COLO829 (cell line): ENCODE data around the gene CRYGC.
"Not testable (repeated sequence)": the region's sequence is repeated elsewhere in the genome, so short reads cannot be mapped to it uniquely, and the experiment has no call there.

Source experiments
- DNase-seq: peaks from one replicate; pipeline ENCODE4 v3.0.0; 2012; ENCODE audit warnings: low spot score

The CRYGC gene

DNA sequence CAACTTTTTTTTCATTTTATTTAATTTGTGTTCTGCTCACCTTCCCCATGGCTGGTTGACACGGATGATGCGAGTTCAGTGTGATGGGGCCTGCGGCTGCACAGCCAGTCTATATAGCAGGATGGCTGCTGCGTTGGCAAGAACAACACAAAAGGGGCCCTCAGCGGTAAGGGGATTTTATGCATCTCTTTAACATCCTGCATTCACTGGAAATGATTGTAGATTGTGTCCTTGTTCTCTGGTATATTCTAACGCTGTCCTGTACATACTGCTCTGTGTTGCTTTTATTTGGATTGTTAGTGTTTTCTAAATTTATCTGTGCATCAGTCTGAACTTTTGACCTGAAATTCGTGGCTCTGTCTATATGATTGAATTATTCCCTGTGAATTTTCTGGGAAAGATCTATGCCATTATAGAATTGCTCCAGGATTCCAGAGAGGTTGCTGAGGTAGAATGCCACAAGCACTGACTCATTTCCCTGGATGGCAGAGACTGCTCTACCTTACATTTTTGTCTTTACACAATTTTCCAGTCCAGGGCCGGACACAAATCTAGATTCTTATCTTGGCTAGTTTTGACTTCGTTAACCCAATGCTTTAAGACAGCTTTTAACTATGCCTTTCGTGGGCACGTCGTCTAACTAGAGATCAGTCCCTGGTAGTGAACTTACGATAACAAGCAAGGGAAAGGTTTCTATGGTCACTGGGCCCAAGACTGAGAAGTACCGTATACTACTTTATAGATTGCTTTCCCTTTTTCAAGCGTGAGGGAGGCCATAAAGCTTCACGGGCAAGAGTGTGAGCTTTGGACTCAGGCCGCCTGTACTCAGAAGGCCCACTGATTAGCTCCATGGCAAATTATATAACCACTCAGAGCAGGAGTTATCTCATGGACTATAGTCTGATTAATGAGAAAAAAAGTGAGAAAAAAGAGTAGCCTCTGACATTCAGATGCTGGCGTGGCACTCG lies at the start of gene CRYGC:
Gene CRYGC, minus strand, starts transcription at position 85 of the 968 bp plus-strand sequence. Its CDS starts 36 bp downstream, at position 49.
- DNase-seq, result no peak

DNA sequence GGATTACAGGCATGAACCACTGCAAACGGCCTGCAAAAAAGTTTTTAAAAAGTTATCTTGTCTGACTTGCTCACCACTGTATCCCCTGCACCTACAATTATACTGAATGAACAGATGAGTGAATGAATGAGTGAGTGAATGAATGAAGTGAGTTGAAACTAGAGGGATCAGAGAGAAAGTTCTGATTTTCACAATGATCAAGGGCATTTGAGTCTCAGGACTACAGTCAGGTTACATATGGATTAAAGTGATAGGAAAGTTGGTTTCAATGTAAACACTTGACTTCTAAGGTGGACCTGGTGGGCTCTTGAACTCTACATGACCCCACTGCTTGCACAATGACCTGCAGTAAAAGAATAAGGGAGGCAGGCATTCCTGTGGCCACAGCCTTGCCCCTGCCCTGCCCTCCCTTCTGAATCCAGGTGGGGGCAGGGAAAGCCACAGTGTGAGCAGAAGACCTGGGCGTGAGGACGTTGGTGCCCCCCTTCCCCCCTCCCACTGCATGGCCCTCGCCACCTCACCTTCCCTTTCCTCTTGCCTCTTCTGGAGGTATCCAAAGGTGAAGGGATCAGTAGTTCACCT lies 49.5 kb upstream of the CRYGC start:
- no peak for DNase-seq

DNA sequence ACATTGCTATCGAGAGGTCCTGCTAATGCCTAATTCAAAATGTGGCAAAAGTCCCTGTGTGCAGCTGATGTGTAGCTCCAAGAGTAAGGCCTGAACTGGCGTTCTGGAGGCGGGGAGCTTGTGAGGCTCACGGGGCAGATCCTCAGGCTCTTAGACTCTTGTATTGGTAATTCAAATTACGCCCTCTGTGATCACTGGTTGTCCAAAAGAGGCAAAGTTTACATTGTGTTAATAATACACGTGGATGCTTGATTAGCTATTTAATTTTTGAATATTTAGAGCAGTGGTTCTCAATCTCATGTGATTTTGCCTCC lies 46.2 kb upstream of the CRYGC start:
- no peak for DNase-seq

DNA sequence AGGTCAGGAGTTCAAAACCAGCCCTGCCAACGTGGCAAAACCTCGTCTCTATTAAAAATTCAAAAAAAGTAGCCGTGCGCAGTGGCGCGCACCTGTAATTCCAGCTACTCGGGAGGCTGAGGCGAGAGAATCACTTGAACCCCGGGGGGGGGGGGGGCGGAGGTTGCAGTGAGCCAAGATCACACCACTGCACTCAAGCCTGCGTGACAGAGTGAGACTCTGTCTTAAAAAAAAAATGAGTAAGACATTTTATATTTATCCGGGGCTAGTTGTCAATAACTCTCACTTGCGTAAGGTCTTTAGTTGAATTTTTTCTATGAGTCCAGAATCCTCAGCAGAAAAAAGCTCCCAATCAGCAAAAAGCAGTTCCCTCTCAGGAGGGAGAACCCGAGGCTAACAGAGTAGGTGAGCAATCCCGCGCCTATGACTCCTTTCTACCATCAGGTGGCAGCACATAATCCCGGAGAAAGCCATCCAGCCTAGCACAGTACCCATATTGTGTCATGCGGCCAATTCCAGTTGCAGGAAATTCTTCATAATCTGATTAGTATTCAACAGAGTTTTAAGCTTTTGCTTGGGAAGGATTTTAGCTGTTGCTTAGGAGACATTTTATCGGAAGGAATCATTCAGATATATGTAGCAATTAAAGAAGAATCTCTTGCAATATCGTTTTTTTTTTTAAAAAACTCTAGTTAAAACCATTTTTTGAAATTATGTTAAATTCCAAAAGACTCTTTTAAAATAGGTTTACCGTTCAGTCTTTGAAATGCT lies 45.6 kb upstream of the CRYGC start:
- peak; percentile 79 for DNase-seq

GRCh38 chr2:208174144-208174543 lies 44.5 kb upstream of the CRYGC start:
- DNase-seq, result no peak

DNA sequence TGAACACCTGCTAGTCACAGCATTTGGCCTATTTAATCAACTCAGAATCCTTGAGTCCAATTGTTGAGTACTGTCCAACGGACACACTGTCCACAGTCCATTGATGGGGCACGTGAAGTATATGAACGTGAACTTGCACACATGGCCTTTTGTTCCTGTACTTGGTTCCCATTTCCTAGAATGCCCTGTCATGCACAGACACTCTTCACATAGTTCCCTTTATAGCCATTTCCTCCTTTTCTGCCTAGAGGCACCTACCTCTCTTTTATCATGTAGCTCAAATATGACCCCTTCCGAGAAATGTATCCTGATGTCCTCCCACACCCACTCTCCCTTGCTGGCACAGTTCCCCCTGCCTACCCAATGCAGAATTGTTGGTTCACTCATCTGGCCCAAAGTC lies 42.5 kb upstream of the CRYGC start:
- DNase-seq, result peak; percentile 28

GRCh38 chr2:208164951-208165755 lies 35.5 kb upstream of the CRYGC start:
- no peak for DNase-seq

DNA sequence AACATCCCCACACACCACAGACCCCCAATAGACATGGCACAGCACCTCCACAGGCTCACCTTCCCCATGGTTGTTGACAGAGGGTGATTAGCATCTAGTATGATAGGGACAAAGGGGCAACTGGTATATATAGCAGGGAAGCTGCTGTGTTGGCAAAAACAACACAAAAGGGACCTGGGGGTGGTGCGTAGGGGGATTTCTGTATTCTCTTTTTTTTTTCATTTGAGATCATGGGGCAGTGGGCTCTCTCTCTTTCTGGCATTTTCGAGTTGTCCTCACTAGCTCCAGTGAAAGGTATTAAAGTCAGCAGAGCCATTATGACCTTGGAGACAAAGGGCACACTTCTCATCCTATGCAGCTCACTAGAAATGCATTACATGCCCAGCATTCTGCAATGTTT lies 33.9 kb upstream of the CRYGC start, which contains the start of gene CRYGA:
Gene CRYGA, minus strand, starts transcription at position 101 of the 400 bp plus-strand sequence. Its CDS starts 33 bp downstream, at position 68.
- no peak for DNase-seq

GRCh38 chr2:208156439-208156838 lies 26.8 kb upstream of the CRYGC start:
- no peak for DNase-seq

- no peak for DNase-seq
These were observed 23.5 kb upstream of the CRYGC start for GRCh38 chr2:208153156-208153555.

GRCh38 chr2:208150956-208151355 lies 21.3 kb upstream of the CRYGC start:
- no peak for DNase-seq

DNA sequence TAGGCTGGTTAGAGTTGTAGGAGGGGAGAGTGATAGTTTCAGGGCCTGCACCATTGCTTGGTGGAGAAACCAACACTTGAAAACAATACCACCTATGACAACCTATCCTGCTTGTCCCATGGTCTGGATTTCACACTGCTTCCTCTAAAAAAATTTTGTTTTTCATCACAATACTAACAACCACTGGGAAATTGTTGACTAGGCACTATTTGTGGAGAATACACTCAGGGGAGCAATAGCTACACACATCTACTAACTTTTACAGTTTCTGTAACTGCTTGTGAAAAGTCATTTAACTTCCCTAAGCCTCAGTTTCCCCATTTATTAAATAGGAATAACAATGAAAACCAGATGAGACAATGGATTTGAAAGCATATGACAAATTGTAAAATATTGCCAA lies 20.5 kb upstream of the CRYGC start:
- DNase-seq, result no peak

DNA sequence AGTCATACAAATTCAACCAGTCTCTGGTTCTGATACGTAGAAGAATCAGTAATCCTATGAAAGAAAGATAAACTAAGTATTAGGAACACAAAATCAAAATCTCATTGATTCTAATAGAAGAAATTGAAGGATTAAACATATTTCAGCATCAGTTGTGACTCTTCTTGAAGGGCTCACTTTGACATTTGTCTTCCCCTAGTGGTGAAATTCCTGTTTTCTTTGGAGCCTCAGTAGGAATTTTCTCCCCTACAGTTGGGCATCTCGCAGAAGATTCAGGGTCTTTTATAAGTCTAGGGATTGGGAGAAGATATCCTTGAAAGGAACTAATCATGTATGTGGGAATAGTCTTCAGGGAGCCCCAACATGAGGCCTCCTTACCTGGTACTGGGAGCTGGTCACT lies 19.2 kb upstream of the CRYGC start:
- DNase-seq, result no peak

- no peak for DNase-seq
These were observed 18.1 kb upstream of the CRYGC start for GRCh38 chr2:208147759-208148158.

DNA sequence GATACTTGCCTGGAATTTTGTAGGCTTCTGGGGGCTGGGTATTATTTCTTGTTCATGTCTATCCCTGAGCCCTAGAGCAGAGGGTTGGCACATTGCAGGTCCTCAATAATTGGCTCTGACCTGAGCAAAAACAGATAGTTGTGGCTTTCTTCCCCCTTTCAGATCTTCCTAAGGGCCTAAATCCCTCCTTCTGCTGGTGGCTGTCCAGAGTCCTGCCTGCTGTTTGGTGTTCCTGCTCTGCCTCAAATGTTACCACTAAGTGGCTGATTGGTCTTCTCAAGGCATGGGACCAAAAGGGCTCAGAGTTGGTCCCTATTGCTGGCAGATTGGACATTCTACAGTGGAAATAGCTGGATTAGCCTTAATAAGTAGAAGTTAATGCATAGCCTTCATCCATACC lies 17.4 kb upstream of the CRYGC start:
- DNase-seq, result no peak

DNA sequence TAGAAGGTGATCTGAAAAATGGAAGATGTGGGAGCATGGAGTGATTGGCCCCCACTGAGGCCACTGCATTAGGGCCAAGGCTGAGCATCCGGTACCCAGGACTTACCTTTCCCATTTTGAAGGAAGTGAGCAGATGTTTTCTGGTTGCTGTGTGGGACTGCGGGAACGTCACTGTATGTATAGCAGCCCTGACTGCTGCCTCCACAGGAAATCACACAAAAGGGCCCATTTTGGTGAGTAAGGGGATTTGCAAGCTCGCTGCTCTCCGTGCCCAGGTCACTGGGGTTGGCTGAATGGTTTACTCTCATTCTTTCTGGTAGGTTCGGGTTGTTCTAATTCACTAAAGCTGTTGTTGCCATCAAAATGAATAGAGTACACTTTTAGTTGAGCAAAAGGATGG lies 16.4 kb upstream of the CRYGC start, which contains the start of gene CRYGB:
Gene CRYGB, minus strand, starts transcription at position 153 of the 400 bp plus-strand sequence. Its CDS starts 38 bp downstream, at position 115.
- no peak for DNase-seq

- no peak for DNase-seq
These were observed 13.5 kb upstream of the CRYGC start for GRCh38 chr2:208142925-208143799.

GRCh38 chr2:208142240-208142924 lies 12.8 kb upstream of the CRYGC start:
- no peak for DNase-seq

GRCh38 chr2:208139447-208139846 lies 9.8 kb upstream of the CRYGC start:
- DNase-seq, result no peak

DNA sequence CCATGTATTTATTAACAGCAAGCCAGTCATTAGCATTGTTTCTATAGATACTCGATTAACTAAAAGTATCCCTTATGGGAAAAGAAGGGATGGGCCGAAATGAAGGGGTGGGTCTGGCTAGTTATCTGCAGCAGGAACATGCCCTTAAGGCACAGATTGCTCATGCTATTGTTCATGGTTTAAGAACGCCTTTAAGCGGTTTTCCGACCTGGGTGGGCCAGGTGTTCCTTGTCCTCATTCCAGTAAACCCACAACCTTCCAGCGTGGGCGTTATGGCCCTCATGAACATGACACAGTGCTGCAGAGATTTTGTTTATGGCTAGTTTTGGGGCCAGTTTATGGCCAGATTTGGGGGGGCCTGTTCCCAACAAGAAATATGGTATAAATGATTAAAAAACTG lies 8.7 kb upstream of the CRYGC start:
- DNase-seq, result not testable (repeated sequence)
